Measurements from ENCODE around the gene SPAG6.
"Not testable (repeated sequence)": the region's sequence is repeated elsewhere in the genome, so short reads cannot be mapped to it uniquely, and the experiment has no call there.

SPAG6 gene

DNA sequence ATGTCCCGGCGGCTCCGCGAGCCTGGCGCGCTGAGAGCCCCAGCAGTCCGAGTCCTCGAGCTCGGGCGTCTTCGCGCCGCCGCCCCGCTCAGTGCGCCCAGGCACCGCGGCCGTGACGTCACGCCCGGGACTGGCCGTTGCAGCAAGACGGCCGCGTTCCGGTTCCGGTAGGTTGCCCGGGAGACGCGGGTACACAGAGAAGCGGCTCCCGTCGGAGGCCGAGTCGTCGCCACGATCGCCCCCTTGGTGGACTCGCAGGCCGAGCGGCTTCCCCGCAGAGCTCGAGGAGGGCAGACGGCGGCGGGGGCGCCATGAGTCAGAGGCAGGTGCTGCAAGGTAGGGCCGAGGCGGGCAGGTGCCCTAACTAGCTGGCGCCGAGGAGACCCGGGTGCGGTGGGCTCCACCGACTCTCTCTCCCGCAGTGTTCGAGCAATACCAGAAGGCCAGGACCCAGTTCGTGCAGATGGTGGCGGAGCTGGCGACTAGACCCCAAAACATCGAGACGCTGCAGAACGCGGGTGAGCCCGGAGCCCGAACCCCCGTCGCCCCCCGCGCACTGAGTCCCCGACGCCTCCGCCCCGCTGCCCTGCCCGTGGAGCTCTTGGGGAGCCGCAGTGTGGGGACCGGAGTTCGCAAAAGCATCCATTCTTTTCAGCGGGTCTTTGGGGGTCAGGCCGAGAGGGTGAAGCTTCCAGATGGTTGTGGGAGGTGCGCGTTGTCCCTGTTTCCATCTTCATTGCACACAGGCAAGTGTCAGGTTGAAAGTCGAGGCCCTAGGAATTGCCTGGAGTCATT is at the start of gene SPAG6:
TSS of gene SPAG6 (plus strand) at position 196 of the 795 bp plus-strand sequence. CDS start at position 312, 116 bp downstream.
- DNase-seq: peak; percentile 27

DNA sequence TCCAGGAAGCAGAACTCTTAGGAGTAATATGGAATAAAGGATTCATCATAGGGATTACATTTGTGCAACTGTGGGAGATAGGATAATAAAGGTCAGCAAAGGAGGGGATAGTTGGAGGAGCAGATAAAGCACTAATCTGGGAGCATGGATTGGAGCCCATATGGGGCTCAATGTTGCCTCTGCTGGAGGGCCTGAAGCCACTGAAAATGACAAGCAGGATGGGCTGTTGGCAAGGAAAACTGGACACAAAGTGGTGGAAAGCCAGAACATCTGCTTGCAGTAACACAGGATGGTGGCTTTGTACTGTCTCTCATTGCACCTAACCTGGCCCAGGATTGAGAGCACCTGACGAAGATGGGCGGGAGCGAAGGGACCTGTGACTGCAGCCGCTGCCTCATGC is 44.1 kb upstream of the SPAG6 start:
- no peak for DNase-seq

DNA sequence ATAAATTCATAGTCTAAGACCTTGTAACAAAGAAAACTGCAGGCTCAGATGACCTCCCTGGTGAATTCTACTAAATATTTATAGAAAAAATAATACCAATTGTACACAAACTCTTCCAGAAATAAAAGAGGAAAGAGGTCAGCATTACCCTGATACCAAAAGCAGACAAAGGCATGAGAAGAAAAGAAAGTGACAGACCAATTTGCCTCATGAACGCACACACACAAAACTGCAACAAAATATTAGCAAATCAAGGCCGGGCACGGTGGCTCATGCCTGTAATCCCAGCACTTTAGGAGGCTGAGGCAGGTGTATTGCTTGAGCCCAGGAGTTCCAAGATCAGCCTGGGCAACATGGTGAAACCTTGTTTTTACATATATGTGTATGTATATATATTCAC is 41.8 kb upstream of the SPAG6 start:
- no peak for DNase-seq

DNA sequence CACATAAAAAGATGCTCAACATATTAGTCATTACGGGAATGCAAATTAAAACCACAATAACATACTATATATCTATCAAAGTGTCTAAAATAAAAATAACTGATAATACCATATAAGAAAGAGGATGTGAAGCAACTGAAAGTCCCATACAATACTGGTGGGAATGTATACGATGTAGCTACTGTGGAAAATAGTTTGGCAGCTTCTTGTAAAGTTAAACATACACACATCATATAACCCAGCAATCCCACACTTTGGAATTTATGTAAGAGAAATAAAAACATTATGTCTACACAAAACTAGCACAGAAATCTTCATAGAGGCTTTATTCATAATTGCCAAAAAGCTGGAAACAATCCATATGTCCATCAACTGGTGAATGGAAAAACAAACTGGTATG is 39.6 kb upstream of the SPAG6 start:
- DNase-seq: no peak

DNA sequence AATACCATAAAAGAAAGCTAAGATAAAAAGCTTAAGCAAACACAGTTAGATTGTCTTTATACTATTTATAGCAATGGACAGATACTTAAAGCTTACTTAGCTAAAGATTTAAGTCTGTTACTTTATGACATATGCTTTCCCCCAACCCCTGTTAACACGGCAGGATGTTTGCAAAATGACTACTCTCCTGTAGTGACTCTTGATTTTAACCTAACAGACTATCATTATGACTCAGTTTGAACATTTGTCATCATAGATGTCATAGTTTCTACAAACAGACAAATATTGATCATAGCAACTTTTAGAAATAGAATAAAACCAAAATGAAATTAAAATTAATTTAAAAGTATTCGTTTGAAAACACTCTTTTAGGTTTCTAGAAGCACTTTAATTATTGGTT is 36.9 kb upstream of the SPAG6 start:
- peak; percentile 54 for DNase-seq

DNA sequence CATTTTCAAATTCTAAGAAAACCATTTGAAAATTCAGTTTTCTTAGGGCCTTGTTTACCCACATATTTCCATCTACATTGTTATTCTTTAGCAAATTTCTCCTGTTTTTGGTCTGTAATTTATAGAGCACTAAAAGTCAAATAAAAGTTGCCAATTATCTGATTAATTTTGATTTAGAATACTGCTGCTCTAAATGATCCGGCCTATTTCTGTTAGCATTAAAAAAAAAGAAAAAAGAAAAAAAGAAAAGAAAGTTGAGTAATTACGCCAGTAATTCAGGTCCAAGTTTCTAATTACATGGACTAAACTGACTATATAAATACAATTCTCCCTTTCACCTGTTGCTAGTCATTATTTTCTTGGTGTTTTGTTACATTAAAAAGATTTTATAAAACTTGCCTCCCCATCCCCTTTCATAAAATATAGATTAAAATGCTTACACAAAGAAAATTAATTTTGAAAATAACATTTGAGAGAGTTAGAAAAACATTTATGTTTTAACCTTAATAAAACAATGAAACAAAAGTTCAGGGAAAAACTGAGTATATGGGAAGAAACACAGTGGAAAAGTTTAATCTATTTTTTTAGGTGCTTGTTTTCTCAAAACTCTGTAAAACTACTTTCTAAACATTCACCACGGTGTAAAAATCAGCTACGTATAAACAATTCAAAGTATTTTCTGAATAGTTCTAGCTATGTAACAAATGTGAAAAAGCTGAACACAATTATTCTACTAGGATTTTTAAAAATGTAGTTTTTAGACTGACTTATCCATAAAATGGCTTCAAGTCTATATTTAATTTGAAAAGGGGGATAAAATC is 35.9 kb upstream of the SPAG6 start:
- no peak for DNase-seq

DNA sequence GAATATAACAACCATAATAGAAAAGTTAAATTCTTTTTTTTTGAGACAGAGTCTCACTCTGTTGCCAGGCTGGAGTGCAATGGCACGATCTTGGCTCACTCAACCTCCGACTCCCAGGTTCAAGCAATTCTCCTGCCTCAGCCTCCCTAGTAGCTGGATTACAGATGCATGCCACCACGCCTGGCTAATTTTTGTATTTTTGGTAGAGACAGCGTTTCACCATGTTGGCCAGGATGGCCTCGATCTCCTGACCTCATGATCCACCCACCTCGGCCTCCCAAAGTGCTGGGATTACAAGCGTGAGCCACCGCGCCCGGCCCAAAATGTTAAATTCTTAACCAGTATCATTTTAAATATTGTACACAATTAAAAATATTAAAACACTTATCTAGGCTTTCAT is 35.3 kb upstream of the SPAG6 start:
- not testable (repeated sequence) for DNase-seq

DNA sequence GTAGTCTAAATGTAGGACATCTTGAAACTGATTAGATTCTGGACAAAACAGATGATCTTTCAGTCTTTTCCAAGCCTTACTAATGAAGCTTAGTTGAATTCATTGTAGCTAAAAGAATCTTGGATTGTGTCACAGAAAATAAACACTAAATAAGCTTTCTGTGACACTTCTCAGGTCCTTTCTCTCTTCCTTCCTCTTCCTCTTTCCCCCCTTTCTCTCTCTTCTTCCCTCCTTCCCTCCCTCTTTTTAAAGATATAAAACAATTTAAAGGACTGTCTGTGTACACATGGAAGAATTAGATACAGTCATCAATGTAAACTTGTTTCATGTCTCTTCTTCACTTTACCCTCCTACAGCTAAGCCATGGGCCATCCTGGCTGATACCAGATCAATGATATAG is 34.4 kb upstream of the SPAG6 start:
- DNase-seq: no peak

DNA sequence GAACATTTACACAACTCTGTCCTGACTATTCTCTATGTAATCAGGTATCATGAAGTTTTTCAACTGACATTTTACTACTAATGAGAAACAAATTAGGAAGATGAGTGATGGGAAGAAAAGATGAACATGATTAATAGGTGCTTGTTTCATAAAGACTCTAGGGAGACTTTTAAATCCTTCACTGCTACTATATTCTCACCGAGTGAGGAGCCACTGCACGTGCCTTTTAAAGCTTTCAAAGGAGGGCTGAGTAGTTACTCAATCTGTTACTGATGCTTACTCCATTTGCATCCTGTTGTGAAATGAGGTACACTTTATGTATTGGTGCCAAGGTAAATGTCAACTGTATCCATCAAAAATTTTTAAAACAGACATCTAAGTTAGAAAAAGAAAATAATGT is 30.4 kb upstream of the SPAG6 start:
- DNase-seq: no peak

DNA sequence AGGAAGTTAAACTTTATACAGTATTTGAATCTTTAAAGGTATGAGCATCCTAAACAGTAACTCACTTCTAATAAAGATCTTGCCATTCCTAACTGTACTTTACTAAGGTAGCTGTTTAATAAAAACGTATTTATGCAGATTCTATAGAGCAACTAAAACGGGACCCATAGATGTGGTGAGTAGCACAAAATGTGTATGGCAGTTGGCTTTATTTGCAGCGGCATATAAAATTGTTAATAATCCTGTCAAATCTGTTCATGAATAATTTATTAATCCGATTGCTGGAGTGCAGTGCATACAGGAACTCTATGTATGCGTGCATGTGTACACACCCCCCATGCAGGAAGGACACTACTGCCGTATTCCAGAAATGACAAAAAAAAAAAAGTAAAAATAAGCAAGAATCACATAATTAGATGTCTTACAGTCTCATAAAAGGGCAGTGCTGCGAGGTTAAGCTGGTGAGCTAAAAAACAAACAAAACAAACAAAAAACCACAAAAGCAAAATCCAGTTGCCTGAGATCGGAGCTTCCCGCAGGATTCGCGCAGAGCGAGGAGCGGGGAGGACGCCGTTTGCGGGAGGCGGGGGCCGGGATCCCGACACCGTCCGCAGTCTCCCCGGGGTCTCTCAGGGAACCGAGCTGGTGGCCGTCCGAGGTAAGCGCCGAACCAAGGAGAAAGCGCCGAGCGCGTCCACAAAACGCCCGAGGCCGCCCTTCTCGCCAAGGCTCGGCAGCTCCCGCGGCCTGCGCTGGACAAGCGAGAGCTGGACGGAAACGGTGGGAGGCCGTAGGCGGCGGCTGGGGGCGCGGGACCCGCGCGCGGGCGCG is 29.6 kb upstream of the SPAG6 start:
- DNase-seq: no peak

DNA sequence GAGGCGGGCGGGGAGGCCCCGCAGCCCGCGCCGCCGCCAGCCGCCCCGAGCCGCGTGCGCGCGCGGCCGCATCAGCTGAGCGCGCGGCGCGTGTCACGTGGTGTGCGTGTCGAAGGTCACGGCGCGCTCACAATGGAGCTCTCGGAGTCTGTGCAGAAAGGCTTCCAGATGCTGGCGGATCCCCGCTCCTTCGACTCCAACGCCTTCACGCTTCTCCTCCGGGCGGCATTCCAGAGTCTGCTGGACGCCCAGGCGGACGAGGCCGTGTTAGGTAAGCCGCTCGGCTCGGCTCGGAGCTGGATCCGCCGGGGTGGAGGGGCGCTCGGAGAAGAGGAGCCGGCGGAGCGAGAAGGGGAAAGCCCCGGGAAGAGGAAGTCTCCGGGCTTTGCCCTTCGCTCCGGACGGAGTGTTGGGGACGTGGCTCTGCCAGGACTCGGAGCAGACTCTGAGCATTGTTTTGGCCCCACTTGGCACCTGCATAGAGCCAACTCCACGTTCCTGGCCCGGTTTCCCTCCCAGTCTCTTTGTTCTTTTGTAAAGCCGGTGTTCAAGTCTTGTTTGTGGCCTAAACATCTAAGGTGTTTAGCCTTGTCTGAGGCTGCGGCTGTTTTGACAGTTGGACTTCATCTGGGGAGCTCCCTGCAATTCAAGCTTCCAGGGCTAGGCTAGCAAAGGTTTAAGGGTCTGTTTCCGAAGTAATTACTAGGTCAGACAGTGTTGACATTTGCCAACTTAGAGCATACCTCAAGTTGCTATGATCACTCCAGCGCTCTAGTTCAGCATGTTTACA is 28.8 kb upstream of the SPAG6 start, which contains the start of gene COMMD3:
TSS of gene COMMD3 (plus strand) at position 103 of the 790 bp plus-strand sequence. CDS start at position 133, 30 bp downstream.
- DNase-seq: peak; percentile 78

DNA sequence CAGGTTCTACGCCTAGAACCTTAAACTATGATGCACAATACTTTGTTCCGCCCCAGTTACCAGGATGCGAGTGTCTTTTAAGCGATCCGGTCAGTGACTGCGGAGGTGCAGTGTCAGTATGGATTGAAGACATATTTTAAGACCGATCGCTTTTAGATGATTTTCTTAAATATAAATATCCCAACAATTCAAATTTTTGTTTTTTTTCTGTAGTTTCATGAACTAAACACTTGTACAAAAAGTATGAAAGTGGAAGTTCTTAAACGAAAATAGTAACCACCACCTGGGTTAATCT is 28.3 kb upstream of the SPAG6 start:
- DNase-seq: no peak

DNA sequence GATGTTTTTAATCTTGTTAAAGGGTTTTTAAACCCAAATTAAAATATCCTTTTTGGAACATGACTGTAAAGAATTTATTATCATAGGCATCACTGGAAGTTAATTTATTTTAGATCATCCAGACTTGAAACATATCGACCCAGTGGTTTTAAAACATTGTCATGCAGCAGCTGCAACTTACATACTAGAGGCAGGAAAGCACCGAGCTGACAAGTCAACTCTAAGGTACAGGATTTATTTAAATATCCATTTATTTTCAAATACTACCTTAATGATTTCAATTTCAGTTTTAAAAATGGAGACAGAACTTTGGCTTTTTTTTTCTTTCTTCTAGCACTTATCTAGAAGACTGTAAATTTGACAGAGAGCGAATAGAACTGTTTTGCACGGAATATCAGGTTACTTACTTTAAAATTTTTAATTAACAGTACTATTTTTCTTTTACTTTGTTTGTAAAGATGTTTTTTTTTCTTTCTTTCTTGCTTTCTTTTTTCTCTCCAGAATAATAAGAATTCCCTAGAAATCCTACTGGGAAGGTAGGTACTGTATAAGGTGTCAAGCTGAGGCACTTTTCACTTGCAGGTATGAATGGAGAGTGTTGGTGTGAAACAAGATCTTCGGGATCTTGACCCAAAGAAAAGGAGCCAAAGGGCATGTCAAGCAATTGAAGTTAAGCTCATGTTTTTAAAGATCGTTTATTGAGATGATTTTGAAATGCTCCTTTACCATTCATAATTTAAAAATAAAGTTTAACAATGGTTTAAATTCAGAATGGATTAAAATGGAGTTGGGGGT is 27.3 kb upstream of the SPAG6 start:
- DNase-seq: no peak

DNA sequence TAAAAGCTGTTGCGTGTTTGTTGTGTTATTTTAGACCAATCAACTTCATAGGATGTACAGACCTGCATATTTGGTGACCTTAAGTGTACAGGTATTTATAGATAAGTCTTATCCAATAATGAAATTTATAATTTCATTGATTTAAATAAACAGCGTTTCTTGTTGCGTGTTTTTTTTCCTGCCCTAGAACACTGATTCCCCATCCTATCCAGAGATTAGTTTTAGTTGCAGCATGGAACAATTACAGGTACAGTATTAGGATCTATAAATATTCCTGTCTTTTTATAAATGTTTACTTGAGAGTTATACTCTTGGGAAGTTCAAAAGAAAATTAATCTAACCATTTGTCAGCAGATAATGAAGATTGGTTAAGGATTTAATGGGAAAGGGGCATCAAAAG is 26.5 kb upstream of the SPAG6 start:
- DNase-seq: no peak

DNA sequence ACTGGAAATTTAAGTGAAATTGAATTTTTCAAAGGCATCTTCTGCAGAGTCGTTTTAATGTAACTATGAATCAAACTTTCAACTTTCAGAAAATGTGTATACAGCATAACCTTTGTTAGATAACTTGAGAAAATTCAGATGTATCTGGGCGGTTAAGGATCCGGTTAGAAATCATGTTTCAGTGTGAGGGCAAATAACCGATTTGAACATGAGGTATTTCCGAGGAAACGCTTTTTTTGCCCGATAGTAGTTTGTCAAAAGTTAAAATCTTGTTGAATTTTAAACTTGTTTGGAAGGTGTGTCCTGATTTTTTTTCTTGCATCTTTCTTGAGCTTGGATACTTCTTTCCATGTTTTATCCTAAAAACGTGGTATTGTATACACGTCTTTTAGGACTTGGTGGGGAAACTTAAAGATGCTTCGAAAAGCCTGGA is 25.7 kb upstream of the SPAG6 start:
- DNase-seq: no peak

DNA sequence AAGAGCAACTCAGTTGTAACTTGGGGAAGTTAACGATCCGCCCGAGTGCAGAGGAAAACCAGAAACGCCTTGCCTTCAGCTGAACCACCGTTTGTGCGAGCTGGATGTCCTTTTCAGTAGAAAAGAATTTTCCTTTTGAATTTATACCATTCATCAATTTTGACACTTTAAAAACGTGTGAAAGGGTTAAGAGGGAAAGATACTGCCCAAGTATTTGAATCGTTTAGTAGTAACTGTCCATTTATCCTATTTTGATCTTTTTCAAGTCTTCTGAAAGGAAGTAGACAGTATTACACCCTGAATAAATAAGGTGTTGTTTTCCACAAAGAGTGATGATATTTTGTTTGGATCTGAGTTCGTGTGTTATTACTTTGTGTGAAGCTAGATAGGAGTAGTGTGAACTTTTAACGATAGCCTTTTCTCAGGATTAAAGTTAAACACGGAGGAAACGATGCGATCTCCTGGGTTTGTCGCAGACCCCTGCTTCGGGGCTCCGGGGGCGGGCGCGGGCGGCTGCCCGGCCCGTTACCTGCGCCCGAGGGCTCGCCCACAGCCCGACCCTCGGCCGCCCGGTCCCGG is 25.2 kb upstream of the SPAG6 start:
- DNase-seq: no peak

DNA sequence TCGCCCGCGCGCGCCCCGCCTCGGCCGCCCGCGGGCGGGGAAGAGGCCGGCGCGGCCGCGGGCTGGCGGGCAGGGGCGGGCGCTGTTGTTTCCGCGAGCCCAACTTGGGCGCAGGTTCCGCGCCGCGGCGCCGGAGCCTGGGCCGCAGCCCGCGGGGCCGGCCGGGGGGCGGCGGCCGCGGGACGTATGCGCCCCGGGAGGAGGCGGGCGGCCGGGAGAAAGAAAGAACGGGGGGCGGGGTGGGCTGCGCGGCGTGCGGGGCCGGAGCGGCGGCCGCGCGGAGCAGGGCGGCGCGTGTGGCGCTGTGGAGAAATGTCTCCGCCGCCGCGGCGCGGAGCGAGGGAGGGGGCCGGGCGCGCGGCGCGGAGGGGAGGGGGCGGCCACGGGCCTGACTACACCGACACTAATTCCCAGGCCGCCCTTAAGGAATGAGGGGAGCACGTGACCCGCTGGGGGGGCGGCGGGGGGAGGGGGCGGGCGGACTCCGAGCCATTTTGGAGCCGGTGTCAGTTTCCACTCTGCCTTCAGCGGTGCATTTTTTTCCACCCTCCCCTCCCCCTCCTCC is 24.6 kb upstream of the SPAG6 start, which contains the start of gene BMI1:
TSS of gene BMI1 (plus strand) at position 509 of the 565 bp plus-strand sequence. CDS start 5,351 bp downstream, outside the sequence.
- no peak for DNase-seq

DNA sequence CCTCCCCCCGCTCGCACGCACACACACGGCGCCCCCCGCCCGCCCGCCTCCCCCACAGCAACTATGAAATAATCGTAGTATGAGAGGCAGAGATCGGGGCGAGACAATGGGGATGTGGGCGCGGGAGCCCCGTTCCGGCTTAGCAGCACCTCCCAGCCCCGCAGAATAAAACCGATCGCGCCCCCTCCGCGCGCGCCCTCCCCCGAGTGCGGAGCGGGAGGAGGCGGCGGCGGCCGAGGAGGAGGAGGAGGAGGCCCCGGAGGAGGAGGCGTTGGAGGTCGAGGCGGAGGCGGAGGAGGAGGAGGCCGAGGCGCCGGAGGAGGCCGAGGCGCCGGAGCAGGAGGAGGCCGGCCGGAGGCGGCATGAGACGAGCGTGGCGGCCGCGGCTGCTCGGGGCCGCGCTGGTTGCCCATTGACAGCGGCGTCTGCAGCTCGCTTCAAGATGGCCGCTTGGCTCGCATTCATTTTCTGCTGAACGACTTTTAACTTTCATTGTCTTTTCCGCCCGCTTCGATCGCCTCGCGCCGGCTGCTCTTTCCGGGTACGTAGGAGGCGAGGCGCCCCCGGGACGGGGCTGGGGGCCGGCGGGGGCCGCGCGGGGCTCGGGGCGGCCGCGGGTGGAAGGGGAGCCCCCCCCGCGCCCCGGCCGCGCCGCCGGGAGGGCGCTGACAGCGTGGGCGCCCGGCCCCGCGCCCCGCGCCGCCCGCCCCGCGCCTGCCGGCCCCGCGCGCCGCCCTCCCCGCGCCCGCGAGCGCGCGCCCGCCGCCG is 24.0 kb upstream of the SPAG6 start:
- DNase-seq: peak; percentile 70

DNA sequence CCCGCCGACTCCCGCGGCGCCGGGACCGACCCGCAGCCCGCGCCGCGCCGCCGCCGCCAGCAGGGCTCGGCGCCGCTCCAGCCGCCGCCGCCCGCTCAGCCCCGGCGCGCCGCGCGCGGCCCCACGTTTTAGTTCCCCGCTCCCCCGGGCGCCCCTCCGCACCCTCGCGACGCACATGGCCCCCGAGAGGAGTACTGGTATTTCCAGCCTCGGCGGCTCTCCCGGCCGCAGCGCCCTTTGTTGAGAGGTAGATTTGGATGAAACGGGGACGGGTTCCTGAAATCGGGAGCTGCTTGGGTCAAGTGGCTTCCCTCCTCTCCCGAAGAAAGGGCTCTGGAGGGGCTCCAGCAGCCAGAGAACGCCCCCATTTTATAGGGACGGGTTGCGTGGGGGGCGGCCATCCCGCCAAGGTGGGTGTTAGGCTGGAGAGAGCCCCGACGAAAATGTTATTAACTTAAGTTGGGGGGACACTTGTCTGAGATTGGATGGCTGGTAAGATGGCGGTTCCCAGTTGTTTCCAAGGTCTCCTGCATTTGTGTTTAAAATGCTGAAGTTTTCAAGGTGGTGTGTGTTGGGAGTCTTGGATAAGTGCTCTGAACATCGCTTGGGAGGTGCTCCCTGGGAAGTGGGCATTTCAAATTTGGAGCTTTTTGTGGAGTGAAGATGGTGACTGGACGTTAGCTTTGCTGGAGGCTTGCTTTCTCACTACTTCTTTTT is 23.2 kb upstream of the SPAG6 start:
- DNase-seq: no peak
